GM21381 (cell line): Measurements from ENCODE around the gene FBLIM1.

Source experiments
- ATAC-seq: cut with Tn5 transposase; IDR thresholded peaks from one replicate; pipeline ENCODE4 v1.9.1; 2021; ENCODE audit warnings: mild to moderate bottlenecking, moderate library complexity; ENCODE audit not compliant: unreplicated experiment

FBLIM1 gene

GRCh38 chr1:15747378-15747777 is 11.2 kb upstream of the FBLIM1 start:
- ATAC-seq: no peak

GRCh38 chr1:15748264-15748663 is 10.3 kb upstream of the FBLIM1 start:
- ATAC-seq: no peak

- no peak for ATAC-seq
Observed at GRCh38 chr1:15748690-15749398, 9.8 kb upstream of the FBLIM1 start.

- ATAC-seq: no peak
Observed at GRCh38 chr1:15749399-15750291, 8.9 kb upstream of the FBLIM1 start.

- ATAC-seq: no peak
Observed at GRCh38 chr1:15750924-15751323, 7.7 kb upstream of the FBLIM1 start.

GRCh38 chr1:15751717-15752116 is 6.9 kb upstream of the FBLIM1 start:
- no peak for ATAC-seq

GRCh38 chr1:15753776-15754175 is 4.8 kb upstream of the FBLIM1 start:
- ATAC-seq: no peak

- ATAC-seq: no peak
Observed at GRCh38 chr1:15755021-15755645, 3.5 kb upstream of the FBLIM1 start.

GRCh38 chr1:15755646-15756040 is 3.0 kb upstream of the FBLIM1 start:
- ATAC-seq: no peak

GRCh38 chr1:15756143-15757015 is 2.2 kb upstream of the FBLIM1 start:
- no peak for ATAC-seq

GRCh38 chr1:15757016-15757543 is 1.5 kb upstream of the FBLIM1 start:
- no peak for ATAC-seq

GRCh38 chr1:15757575-15758342 is 836 bp upstream of the FBLIM1 start:
- no peak for ATAC-seq

GRCh38 chr1:15758953-15759661 is 512 bp downstream of the FBLIM1 start:
- ATAC-seq: no peak

- ATAC-seq: no peak
Observed at GRCh38 chr1:15760520-15761211, 2.1 kb downstream of the FBLIM1 start.

- ATAC-seq: no peak
Observed at GRCh38 chr1:15761366-15762128, 3.0 kb downstream of the FBLIM1 start.

GRCh38 chr1:15762546-15762945 is 4.0 kb downstream of the FBLIM1 start:
- no peak for ATAC-seq

GRCh38 chr1:15764269-15764764 is 5.7 kb downstream of the FBLIM1 start:
- no peak for ATAC-seq

GRCh38 chr1:15764890-15765289 is 6.3 kb downstream of the FBLIM1 start:
- ATAC-seq: no peak
